GM19328 (cell line): ENCODE measurements around the gene LMOD1.
"Not testable (repeated sequence)": the region's sequence is repeated elsewhere in the genome, so short reads cannot be mapped to it uniquely, and the experiment has no call there.

ENCODE experiments used
- ATAC-seq: cut with Tn5 transposase; IDR thresholded peaks from one replicate; pipeline ENCODE4 v1.9.1; 2021; ENCODE audit warnings: mild to moderate bottlenecking, moderate library complexity; ENCODE audit not compliant: unreplicated experiment

LMOD1 gene

DNA sequence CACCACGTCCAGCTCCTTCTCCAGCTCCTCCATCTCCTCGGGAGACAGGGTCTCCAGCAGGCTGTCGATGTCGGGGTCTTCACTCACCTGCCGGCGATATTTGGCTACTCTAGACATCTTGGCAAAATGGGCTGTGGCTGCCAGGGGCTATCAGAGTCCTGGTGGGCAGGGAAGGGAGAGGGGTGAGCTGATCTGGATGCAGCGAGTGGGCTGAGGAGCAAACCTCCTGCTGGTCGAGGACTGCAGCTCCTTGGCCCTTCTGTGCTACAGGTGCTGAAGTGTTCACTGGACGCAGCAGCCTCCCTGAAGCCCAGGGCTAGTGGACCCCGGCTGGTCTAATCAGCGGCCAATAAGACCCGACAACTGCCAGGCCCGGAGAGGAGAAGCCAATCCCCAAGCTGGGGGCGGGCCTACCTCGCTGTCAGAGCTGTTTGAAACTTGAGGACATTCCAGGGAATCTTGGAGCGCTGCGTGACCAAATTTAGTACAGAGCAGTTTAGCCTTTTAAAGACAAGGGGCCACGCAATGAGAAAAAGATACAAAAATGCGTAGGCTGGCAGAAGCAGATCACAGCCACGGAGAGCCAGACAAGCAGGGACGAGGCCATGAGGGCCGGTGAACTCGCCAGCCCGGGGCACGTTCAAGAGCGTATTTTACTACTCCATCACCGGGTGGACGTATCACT, at the start of gene LMOD1:
Gene LMOD1, minus strand, starts transcription at position 325 of the 685 bp plus-strand sequence. Its CDS starts 208 bp downstream, at position 117.
- no peak for ATAC-seq

DNA sequence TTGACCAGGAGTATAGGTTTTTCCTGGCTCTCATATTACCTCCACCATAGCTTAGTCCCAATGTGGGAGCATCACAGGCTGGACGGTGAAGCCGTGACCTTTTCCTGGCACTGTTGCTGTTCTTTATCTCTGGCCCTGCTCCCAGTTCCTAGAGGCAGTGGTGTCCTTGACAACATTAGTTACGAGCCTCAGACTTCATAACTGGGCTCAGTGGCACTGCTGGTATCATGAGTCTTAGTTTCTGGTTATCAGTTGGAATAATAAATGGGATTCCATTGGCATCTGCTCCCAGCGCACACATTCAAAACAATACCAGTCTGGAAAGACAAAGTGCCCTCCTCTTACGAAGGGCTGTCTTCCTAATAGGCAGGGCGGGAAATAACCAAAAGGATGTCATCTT, 44.1 kb upstream of the LMOD1 start:
- no peak for ATAC-seq

DNA sequence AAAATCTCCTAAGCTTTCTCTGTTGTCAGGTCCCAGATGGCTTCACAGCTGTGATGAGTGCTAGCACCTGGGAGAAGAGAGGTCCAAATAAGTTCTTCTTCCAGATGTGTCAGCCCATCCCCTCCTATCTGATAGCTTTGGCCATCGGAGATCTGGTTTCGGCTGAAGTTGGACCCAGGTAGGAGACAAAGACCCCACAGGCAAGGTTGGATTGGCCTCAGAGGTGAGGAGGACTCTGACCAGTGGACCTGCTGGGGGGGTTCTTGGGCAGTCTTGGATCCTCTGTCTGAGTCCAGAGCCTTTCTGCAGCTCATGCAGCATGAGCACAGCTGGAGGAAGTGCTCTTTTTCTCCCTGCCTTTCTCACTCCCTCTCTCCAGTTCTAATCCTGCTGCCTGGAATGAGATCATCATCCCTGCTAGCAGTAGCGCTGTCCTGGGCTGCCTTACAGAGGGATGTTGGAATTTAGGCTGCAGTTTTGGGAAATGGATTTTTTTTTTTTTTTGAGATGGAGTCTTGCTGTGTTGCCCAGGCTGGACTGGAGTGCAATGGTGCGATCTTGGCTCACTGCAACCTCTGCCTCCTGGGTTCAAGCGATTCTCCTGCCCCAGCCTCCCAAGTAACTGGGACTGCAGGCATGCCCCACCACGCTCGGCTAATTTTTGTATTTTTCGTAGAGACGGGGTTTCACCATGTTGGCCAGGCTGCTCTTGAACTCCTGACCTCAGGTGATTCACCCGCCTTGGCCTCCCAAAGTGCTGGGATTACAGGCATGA, 43.2 kb upstream of the LMOD1 start:
- ATAC-seq: no peak

DNA sequence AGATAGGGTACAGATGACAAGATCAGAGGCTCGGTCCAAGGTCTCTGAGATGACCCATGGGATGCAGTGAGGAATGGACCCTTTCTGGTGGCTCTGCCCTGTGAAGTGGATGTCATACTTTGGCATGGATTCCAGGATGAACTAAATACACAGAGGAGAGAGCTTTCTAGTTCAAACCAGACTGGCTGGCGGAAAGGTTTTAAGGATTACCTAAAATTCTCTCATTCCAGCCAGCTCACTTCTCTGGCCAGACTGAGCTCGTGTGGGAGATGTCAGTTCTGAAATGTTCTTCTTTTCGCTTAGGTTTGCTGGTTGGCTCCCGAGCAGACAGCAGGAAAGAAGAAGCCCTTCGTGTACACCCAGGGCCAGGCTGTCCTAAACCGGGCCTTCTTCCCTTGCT, 42.3 kb upstream of the LMOD1 start:
- ATAC-seq: no peak

DNA sequence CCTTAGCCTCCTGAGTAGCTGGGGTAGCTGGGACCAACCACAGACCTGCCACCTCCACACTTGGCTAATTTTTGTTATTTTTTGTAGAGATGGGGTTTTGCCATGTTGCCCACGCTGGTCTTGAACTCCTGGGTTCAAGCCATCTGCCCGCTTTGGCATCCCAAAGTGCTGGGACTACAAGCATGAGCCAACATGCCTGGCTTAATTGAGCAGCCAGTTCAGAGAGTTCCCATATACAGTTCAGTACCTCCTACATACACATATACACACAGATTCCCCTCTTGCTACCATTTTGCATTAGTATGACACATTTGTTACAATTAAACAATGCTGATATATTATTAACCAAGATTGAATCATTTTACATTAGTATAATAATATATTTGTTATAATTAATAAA, 39.0 kb upstream of the LMOD1 start:
- ATAC-seq: no peak

DNA sequence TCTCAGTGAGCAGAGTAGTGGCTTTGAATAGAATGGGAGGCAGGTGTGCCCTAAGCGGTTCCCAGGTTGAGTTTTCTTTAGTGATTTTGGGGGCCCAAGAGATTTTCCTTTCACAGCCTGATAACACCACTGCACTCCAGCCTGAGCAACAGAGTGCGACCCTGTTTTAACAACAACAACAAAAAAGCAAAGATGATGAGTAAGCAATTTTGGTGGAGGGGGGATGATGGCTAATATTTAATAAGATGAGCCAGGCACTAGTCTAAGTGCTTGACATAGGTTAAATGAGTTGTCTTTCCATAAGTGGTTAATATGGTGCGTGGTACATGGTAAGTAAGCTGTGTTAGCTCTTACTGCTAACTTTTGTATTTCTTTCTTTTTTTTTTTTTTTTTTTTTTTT, 38.1 kb upstream of the LMOD1 start:
- ATAC-seq: no peak

DNA sequence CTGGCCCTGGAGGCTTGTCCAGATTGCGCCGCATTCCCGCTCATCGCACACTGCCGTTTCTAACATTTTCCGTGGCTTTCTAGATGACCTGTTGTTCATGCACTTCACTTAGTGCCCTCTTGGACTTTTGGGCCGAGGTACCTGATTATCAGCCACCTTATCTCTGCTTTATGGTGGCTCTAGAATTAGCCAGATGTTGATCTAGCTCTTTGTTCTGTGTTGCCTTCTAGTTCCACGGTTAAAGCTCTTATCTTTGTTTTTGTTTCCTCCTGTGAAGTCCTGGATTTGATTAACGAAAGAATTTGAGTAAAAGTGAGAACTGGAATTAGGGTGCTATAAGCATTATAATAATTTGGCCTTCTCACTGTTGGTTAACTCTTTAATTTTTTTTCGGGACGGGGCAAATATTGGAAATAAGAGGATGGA, 37.0 kb upstream of the LMOD1 start:
- ATAC-seq: peak; percentile 9

DNA sequence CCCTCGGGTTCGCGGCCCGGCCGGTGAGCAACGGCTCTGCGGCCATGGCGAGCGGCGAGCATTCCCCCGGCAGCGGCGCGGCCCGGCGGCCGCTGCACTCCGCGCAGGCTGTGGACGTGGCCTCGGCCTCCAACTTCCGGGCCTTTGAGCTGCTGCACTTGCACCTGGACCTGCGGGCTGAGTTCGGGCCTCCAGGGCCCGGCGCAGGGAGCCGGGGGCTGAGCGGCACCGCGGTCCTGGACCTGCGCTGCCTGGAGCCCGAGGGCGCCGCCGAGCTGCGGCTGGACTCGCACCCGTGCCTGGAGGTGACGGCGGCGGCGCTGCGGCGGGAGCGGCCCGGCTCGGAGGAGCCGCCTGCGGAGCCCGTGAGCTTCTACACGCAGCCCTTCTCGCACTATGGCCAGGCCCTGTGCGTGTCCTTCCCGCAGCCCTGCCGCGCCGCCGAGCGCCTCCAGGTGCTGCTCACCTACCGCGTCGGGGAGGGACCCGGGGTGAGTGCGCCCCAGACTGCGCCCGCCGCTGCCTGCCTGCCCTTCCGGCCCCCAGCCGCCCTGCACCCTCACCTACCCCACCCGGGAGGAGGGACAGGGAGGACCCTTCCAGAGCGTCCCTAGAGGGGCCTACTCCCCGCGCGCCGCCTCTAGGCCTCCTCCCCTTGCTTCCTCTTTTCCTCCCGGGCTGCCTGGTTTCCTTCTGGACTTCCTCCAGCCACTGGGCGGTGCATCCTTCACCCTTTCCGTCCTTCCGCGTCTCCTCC, 36.5 kb upstream of the LMOD1 start, which contains the start of gene RNPEP:
Gene RNPEP, plus strand, starts transcription at position 26 of the 757 bp plus-strand sequence. Its CDS starts 19 bp downstream, at position 45.
- ATAC-seq: peak; percentile 77

DNA sequence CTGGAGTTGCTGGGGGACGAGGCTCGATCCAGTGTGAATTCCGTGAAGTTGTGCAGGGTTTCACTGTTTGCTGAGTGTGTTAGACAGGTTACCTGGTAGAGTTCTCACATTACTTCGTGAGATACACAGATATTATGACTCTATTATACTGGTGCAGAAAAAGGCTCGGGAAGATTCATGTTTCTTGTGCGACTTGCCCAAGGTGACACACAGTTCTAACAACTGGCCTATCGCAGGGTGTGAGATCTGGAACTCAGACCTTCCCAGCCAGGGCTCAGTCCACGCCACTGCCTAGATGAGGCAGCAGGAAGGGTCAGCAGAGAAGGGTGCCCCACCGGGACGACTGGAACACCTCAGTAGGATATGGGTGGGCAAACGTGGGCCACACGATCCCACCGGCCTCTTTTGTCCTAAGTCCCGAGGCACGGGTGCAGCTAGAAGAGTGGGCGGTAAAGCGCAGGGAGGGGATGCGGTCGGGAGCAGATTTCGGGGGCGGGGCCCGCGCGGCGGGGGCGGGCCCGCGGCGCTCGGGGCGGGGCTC, 35.8 kb upstream of the LMOD1 start:
- peak; percentile 16 for ATAC-seq

DNA sequence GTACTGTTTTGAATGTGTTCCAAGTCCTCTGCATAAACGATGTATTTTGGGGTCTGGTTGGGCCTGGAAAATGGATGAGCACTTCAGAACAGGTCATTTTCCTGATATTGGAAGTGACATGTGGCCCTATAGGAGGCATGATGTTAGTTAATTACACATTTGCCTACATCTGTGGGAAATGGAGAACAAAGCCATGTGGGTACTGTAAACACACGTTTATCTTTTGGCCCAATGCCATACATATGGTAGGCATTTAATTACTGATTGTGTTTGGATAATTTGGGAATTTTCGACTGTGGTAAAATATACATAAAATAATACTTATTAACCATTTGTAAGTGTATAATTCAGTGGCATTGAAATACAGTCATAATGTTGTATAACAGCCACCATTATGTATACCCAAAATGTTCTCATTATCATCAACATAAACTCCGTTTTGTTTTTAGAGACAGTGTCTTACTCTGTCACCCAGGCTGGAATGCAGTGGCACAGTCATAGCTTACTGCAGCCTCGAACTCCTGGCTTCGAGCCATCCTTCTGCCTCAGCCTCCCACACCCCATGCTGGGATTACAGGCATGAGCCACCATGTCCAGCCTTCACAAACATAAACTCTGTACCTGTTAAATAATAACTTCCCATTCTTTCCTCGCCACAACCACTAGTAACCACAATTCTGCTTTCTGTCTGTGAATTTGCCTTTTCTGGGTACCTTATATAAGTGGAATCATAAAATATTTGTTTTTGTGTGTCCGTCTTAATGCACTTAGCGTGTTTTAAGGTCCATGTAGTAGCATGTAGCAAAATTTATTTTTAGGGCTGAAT, 24.2 kb upstream of the LMOD1 start:
- ATAC-seq: no peak

DNA sequence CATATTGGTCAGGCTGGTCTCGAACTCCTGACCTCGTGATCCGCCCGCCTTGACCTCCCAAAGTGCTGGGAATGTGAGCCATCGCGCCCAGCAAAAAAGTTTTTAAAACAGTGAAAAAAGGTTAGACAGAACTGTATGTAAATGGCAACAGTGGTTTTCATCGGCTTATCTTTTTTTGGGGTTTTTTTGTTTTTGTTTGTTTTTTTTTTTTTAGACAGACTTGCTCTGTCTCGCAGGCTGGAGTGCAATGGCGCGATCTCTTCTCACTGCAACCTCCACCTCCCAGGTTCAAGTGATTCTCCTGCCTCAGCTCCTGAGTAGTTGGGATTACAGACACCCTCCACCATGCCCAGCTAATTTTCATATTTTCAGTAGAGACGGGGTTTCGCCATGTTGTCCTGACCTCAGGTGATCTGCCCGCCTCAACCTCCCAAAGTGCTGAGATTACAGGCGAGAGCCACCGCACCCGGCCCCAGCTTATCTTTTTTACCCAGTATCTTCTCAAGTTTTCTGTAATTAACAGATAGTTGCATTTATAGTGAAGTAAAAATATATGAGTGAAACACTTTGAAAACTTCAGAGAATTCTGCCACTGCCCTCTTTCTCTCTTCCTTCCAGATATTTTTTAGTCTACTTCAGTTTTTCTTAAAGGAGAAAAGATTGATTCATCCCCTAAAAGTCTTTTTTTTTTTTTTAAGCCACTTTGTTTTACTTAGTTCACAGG, 22.0 kb upstream of the LMOD1 start:
- ATAC-seq: no peak

DNA sequence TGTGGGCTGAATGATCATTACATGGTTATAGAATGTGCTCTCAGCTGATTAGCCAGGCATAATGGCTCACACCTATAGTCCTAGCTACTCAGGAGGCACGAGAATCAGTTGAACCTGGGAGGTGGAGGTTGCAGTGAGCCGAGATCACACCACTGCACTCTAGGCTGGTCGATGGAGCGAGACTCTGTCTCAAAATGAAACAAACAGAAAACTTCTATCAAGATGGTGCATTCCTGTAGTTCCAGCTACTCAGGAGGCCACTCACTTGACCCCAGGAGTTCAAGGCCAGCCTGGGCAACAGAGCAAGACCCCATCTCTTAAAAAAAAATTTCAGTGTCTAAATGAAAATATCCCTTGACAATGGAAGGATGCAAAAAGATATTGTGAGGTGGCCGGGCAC, 19.8 kb upstream of the LMOD1 start:
- ATAC-seq: no peak

DNA sequence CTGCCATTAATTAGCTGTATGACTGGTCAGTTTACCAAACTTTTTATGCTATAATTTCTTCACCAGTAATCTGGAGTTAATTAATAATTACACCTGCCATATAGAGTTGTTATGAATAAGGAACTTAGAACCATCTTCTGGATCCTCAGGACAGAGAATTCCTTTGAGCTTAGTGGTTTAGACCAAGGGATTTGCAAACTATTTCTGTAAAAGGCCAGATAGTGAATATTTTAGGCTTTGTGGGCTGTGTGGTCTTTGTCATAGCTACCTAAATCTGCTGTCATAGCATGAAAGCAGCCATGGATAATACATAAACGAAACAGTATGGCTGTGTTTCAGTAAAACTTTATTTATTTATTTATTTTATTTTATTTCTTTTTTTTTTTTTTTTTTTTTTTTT, 17.9 kb upstream of the LMOD1 start:
- ATAC-seq: no peak

DNA sequence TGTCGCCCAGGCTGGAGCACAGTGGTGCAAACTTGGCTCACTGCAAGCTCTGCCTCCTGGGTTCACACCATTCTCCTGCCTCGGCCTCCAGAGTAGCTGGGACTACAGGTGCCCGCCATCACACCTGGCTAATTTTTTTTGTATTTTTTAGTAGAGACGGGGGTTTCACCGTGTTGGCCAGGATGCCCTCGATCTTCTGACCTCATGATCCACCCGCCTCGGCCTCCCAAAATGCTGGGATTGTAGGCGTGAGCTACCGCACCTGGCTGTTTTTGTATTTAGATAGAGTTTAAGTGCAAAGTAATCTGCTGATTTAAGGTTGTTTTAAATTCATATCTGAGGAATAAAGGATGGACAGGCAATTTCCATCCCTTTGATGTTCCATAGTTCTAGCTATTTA, 16.0 kb upstream of the LMOD1 start:
- ATAC-seq: not testable (repeated sequence)

DNA sequence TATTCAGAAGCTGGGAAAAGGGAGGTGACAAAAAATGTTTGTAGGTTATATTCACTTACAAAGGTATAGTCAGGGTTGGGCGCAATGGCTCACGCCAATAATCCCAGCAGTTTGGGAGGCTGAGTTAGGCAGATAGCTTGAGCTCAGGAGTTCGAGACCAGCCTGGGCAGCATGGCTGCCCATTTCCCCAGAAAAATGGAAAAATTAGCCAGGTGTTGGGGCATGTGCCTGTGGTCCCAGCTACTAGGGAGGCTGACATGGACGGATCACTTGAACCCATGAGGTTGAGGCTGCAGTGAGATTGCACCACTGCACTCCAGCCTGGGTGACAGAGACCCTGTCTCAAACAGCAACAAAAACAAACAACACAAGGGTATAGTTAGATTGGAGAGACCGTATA, 12.0 kb upstream of the LMOD1 start:
- no peak for ATAC-seq

DNA sequence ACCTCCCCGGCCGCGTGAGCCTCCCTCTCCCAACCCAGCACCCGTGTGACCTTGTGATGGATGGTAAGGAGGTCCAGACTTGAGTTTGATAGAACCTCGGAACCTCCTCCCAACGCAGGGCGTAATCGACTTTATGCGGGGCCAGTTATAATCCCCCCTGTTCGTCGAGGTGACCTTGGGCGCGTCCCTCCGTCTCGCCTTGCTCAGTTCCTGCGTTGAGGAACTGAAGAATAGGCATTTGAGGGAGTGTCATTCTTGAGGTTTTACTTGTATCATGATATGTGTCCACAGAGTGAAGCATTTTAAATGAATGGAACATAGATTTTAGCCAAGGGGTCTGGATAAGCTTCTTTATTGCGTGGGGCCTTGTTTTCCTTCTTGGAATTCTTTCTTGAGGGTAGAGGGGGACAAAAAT, 9.4 kb upstream of the LMOD1 start:
- no peak for ATAC-seq

DNA sequence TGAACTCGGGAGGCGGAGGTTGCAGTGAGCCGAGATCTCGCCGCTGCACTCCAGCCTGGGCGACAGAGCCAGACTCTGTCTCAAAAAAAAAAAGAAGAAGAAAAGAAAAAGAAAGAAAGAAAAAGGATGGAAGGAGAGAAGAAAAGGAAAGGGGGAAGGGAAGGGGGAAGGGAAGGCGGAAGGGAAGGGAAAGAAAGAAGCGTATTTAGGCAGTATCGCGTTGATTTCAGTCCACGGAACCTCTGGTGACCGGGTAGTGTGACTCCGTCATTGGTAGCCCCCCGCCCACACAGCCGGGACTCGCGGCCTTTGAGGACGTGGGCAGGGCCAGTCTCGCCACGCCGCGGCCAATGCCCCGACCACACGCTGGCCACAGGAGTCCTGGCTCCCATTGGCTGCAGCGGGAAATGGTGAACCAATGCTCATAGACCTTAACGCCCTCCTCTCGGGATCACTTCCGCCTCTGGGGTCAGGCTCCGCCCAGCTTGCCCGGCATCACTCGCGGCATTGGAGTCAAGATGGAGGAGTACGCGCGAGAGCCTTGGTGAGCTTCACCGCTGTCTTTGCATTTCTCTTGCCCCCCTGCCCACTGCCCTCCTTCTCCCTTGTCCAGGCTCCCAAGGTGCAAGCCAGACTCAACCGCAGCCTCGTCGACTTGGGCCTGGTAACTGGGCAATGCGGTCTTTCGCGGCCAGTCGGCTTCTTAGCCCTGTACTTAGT, 8.8 kb upstream of the LMOD1 start, which contains the start of gene TIMM17A:
Gene TIMM17A, plus strand, starts transcription at position 495 of the 720 bp plus-strand sequence. Its CDS starts 24 bp downstream, at position 519.
- ATAC-seq: peak; percentile 99

DNA sequence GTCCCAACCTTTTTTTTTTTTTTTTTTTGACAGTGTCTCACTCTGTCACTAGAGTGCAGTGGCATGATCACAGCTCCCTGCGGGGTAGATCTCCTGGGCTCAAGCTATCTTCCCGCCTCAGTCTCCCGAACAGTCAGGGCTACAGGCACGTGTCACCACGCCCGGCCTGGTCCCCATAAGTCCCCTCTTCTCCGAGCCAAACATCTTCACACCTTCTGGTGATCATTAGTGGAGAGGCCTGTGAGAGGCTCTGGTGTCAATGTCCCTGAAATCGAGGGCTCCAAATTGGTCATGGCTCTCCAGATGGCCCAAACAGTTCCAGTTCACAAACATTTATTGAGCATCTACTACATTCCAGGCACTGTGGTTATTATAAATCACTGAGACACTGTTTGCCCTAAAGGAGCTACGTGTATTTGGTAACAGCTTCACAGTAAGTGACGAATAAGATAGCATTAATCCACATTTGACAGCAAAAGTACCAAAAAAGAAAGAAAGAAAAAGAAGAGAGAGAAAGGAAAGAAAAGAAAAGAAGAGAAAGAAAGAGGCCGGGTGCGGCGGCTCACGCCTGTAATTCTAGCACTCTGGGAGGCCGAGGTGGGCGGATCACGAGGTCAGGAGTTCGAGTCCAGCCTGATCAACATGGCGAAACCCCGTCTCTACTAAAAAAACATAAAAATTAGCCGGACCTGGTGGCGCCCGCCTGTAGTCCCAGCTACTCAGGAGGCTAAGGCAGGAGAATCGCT, 8.1 kb upstream of the LMOD1 start:
- no peak for ATAC-seq
